HFF-Myc (cell line): ENCODE results near the gene PIN1.

ENCODE experiments used
- DNase-seq: peaks from one replicate; pipeline ENCODE4 v3.0.0-alpha.2; 2011; ENCODE audit warnings: low read depth; ENCODE audit errors: extremely low read depth
- H3K4me3 ChIP-seq: replicated peaks from 2 replicates; pipeline ENCODE4 v1.5.1; 2011; ENCODE audit warnings: low read depth, mild to moderate bottlenecking, control low read depth, low read length
- TF ChIP-seq, protein P1 (sequence below): IDR thresholded peaks from 2 replicates; pipeline ENCODE4 v1.5.1; 2012; ENCODE audit warnings: mild to moderate bottlenecking, low read depth, low read length, control low read depth; ENCODE audit errors: missing control alignments

The PIN1 gene

DNA sequence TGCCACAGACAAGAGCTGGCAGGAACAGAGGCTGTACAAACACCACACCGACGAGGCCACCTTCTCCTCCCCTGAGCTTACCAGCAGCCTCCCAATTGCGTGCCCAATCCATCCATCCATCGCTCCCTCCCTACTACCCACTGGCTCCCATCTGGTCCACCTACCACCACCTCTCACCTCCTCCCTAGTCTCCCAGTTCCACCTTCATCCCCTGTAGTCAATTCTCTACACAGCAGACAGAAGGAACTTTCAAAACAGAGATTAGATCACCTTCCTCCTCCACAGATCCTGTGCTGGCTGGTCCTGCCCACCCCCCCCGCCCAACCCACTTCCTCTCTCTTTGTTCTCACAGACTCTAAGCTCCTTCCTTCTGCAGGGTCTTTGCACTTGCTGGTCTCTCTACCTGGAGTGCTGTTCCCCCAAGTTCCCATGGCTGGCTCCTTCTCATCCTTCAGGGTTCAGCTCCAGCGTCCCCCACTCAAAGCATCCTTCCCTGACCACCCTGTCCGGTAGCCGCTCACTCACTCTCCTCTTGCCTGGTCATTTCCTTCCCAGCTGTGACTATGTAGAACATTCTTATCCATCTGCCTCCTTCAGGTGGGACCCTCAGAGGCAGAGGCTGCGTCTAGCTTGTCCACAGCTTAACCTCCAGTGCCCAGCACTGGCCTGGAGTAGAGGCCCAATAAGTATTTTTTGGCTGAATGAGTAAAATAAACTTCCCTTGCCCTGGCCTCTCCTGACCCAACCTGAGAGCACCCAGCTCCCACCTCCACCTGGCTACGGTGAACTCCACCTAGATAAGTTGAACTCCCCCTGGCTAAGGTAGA, 23.0 kb downstream of the PIN1 start:
- TF ChIP-seq, protein P1, sequence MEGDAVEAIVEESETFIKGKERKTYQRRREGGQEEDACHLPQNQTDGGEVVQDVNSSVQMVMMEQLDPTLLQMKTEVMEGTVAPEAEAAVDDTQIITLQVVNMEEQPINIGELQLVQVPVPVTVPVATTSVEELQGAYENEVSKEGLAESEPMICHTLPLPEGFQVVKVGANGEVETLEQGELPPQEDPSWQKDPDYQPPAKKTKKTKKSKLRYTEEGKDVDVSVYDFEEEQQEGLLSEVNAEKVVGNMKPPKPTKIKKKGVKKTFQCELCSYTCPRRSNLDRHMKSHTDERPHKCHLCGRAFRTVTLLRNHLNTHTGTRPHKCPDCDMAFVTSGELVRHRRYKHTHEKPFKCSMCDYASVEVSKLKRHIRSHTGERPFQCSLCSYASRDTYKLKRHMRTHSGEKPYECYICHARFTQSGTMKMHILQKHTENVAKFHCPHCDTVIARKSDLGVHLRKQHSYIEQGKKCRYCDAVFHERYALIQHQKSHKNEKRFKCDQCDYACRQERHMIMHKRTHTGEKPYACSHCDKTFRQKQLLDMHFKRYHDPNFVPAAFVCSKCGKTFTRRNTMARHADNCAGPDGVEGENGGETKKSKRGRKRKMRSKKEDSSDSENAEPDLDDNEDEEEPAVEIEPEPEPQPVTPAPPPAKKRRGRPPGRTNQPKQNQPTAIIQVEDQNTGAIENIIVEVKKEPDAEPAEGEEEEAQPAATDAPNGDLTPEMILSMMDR, result no peak
- no peak overlapping the region for H3K4me3 ChIP-seq
- no peak for DNase-seq

DNA sequence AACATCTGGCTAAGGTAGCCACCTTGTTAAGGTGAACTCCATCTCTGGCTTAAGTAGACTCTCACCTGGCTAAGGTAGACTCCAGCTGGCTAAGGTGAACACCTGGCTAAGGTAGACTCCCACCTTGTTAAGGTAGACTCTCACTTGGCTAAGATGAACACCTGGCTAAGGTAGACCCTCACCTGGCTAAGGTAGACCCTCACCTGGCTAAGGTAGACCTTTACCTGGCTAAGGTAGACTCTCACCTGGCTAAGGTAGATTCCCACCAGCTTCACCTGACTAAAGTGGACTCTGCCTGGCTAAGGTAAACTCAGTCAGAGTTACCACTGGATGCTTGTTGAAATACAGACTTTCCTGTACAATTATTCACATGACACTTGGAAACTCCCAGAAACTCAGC, 23.6 kb downstream of the PIN1 start:
- H3K4me3 ChIP-seq, result no peak overlapping the region
- TF ChIP-seq, protein P1, result no peak
- no peak for DNase-seq

DNA sequence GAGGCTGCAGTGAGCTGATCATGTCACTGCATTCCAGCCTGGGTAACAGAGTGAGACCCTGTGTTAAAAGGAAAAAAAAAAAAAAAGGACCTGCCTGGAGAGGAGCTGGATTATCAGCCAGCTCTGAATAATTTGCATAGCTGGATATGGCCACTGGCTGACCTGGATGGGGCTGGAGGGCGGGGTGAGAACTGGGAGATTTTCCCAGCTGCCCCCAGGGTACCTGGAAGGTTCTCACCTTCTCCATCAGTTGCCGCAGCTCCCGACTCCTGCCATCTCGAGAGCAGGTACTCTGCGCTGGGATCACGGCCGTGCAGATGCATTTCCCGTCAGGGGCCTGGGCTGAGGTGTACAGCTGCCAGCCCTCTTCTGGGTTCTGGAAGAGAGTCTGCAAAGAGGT, 25.3 kb downstream of the PIN1 start:
- DNase-seq, result no peak
- TF ChIP-seq, protein P1, result no peak
- H3K4me3 ChIP-seq, result no peak overlapping the region

DNA sequence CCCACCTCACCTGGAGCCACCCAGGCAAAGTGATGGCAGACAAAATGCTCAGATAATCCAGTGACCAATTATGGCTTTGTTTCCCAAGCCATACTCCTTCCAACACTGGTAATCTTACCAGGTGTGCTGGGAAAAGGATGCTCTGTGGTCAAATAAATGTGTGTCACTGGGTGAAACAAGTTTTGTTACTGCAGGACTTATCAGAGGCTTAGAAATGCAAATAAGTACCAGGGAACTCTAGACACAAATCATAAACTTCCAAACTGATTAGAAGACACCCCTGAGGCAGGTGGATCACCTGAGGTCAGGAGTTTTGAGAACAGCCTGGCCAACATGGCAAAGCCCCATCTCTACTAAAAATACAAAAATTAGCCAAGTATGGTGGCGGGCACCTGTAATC, 26.4 kb downstream of the PIN1 start:
- H3K4me3 ChIP-seq, result no peak overlapping the region
- TF ChIP-seq, protein P1, result no peak
- DNase-seq, result no peak

DNA sequence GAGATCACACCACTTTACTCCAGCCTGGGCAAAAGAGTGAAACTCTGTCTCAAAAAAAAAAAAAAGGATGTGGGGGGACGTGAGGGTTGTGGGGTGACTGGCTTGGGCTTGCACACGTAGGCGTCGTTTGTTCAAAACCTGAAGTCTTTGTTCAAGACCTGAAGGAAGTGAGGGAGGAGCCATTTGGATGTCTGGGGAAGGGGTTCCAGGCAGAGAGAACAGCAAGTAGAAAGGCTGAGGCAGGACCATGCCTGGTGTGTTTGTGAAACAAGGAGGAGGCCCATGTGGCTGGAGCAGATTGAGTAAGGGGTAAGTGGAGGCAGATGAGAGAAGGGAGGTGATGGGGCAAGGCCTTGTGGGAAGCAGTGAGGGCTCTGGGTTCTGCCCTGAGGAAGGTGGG, 27.8 kb downstream of the PIN1 start:
- H3K4me3 ChIP-seq, result no peak overlapping the region
- DNase-seq, result no peak
- TF ChIP-seq, protein P1, result no peak

DNA sequence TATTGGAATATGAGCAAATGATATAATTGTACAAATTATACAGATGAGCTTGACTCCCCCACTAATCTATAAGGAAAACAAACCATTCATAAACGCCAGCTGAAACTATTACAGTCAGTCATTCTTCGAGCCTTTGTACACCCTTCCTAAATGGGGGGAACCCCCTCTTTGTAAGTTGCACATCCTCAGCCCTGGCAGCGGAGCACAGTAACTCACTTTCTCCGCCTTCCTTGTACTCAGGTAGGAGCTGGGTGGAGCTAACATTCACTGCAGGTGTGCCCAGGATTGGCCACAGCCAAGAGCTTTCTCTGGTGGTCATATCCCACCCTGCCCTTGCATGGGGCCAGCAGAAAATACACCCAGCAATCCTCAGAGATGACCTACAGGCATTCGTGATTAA, 28.6 kb downstream of the PIN1 start:
- TF ChIP-seq, protein P1, result no peak
- no peak overlapping the region for H3K4me3 ChIP-seq
- DNase-seq, result no peak
